ENCODE data around the gene TMEM61.
A peak's percentile ranks its signal among the peaks of the same experiment; 100 is the strongest.
"Not testable (repeated sequence)": the region's sequence is repeated elsewhere in the genome, so short reads cannot be mapped to it uniquely, and the experiment has no call there.

The TMEM61 gene

GRCh38 chr1:54962612-54963395 lies 17.6 kb upstream of the TMEM61 start:
- no peak for DNase-seq (ENCODE audit: low read depth, low spot score)

DNA sequence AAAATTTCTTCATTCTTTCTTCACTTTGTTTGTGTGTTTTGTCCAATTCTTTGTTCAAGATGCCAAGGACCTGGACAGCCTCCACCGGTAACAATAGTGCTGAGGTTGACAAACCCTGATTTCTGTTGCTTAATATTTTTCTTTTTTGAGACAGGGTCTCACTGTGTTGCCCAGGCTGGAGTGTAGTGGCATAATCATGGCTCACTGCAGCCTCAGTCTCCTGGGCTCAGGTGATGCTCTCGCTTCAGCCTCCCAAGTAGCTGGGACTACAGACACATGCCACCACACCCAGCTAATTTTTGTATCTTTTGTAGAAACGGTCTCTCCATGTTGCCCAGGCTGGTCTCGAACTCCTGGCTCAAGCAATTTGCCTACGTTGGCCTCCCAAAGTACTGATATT lies 16.6 kb upstream of the TMEM61 start:
- DNase-seq (ENCODE audit: low read depth, low spot score) = not testable (repeated sequence)

- DNase-seq (ENCODE audit: low read depth, low spot score) = no peak
Measured at GRCh38 chr1:54965624-54966340, 14.6 kb upstream of the TMEM61 start.

GRCh38 chr1:54967372-54967771 lies 13.1 kb upstream of the TMEM61 start:
- no peak for DNase-seq (ENCODE audit: low read depth, low spot score)

GRCh38 chr1:54968551-54968950 lies 11.9 kb upstream of the TMEM61 start:
- DNase-seq (ENCODE audit: low read depth, low spot score) = no peak

DNA sequence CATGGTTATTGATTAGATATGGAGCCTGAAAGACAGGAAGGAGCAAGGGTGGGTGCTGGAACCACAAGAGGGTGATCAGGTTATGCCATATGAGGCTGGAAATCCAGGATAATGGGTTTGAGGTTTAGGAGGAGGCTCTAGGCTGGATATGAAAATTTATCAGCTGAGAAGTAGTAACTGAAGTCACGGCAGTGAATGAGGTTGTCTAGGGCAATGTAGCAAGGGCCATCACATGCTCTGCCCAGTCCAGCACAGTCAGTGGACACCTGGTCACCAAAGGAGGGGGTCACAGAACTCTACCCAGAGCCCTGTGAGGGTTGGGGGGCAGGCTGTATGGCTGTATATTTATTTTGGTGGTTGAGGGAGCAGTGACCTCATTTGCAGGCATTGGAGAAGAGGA lies 10.5 kb upstream of the TMEM61 start:
- DNase-seq (ENCODE audit: low read depth, low spot score) = no peak

GRCh38 chr1:54970901-54971300 lies 9.5 kb upstream of the TMEM61 start:
- DNase-seq (ENCODE audit: low read depth, low spot score) = no peak

DNA sequence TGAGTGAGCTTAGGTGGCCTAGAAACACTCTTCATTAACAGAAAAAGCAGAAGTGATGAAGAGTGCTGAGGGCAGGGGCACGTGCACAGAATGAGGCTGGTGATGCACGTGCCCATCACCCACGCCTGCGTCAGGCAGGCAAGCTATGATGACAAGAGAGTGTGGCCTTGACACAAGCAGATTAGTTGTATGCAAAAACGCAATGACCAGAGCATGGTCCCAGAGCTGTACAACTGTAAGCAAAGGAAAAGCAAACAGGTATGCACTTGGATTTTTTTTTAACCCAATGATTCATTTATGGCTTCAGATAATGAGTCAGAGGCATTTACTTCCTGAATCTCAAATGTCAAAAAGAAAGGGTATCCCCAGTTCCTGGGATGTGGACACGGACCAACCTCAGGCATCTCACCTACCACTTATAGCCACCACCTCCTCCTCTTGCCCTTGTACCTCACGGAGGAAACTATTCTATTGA lies 9.1 kb upstream of the TMEM61 start:
- DNase-seq (ENCODE audit: low read depth, low spot score) = no peak

GRCh38 chr1:54972436-54972835 lies 8.0 kb upstream of the TMEM61 start:
- no peak for DNase-seq (ENCODE audit: low read depth, low spot score)

GRCh38 chr1:54973205-54973921 lies 7.1 kb upstream of the TMEM61 start:
- DNase-seq (ENCODE audit: low read depth, low spot score) = no peak

DNA sequence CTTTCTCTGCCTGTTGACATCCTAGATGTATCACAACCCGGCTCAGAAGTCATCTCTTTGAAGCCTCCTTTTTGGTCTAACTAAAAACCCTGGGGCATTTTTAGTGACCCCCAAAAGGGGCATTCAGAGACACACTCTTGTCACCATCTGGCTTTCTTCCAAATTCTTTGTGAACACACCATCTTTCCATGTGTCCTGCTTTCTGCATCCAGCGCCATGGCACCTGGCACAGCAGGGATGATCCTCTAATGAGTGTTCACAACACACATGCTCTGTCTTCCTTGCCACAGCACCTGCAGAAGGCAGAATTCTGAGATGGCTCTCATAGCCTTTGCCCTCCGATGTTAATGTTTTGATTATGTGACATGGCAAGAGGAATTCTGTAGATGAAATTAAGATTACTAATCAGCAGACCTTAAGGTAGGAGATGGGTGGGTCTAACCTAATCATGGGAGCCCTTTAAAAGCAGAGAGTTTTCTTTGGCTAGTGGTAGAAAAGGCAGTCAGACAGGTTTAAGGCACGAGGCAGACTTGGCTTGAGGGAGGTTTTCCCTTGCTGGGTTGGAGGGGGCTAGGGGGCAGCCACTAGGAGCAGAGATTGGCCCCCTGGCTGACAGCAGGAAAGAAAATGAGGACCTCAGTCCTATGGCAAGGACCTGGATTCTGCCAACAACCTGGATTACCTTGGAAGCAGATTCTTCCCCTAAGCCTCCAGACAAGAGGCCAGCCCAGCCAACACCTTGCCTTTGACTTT lies 4.9 kb upstream of the TMEM61 start:
- no peak for DNase-seq (ENCODE audit: low read depth, low spot score)

- DNase-seq (ENCODE audit: low read depth, low spot score) = no peak
Measured at GRCh38 chr1:54976747-54977146, 3.7 kb upstream of the TMEM61 start.

DNA sequence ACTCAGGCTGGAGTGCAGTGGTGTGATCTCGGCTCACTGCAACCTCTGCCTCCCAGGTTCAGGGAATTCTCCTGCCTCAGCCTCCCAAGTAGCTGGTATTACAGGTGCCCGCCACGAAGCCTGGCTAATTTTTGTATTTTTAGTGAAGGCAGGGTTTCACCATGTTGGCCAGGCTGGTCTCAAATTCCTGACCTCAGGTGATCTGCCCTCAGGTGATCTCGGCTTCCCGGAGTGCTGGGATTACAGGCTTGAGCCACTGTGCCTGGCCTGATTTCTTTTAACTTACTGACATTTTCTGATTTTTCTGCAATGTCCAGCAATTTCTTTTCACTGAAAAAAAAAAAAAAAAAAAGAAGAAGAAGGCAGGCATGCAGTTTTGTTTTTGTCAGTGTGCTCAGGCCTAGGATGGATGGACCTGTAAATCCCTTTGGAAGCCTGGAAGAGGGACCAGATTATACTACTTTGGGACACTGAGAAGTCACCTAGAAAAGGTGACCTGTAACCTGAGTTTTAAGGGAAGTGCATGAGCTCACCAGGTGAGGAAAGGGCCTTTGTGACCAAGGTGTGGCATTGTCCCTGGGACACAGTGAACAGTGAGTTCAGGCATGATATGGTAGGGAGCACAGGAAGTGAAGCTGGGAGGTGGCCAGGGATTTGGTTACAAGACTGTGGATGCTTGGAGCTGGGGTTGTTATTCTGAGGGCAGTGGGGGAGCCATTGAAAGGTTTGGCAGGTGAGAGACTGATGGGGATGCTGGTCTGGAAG lies 2.7 kb upstream of the TMEM61 start:
- no peak for DNase-seq (ENCODE audit: low read depth, low spot score)

- no peak for DNase-seq (ENCODE audit: low read depth, low spot score)
Measured at GRCh38 chr1:54978528-54979326, 1.7 kb upstream of the TMEM61 start.

DNA sequence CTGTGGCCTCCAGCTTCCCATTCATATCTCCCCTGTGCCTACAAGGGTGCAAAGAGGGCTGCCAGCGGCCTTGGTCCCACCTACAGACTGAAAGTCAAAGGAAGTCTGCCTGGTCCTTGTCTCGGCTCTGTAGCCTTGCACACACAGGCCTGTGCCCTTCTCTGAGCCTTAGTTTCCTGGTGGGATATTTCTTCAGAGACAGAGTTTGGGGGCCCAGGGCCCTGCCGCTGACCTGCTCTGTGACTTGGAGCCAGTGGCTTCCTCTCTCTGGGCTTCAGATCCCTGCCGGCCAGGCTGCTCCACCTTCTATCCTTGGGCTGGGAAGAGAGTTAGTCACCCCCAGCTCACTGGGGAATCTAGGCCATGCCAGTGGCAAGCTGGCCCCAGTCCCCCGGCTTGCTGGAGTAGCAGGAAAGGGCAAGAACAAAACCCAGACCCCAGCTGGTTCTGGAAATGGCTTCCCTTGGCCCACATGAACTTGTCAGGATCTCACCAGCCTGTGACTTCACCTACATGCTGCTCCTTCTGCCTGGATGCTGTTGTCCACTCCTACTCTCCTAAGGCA lies 1.0 kb upstream of the TMEM61 start:
- no peak for DNase-seq (ENCODE audit: low read depth, low spot score)

DNA sequence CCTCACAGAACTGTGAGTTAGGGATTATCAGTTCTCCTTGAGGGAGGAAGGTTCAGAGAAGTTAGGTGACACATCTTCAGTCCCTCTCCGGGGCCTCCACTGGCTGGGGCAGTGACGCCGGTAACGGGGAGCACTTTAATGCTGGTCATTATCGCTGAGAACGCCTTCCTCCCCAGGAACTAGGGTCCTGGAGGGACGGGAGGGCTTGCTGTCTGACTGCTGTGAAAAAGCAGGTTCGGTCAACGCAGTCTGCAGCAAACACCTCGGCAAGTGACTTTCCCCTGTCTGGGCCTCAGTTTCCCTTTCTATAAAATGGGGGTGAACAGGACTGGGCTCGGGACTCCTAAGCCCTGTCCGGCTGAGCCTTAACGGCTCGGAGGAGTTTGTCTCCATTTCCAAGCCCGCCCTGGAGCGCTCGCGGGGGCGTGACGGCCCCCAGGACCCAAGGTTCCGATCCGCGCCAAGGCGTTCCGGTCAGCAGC lies 341 bp upstream of the TMEM61 start:
- DNase-seq (ENCODE audit: low read depth, low spot score) = no peak

GRCh38 chr1:54981466-54981865 lies 1.0 kb downstream of the TMEM61 start:
- DNase-seq (ENCODE audit: low read depth, low spot score) = no peak

DNA sequence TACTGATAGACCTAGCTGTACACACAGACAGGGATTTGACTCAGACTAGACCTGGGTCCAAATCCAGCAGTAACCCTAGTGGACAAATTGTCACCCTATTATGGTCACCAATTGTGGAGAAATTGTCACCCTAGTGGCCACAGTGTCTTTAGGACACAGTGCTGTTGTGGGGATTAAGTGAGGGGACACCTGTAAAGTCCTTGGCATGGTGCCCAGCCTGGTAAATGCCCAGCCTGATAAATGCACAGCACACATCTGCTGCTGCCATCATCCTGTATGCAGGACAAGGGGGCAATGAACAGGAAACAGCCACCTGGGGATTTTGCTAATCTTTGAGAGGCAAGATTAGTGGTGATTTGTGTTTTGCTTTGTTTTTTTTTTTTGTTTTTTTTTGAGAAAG lies 2.3 kb downstream of the TMEM61 start:
- no peak for DNase-seq (ENCODE audit: low read depth, low spot score)

DNA sequence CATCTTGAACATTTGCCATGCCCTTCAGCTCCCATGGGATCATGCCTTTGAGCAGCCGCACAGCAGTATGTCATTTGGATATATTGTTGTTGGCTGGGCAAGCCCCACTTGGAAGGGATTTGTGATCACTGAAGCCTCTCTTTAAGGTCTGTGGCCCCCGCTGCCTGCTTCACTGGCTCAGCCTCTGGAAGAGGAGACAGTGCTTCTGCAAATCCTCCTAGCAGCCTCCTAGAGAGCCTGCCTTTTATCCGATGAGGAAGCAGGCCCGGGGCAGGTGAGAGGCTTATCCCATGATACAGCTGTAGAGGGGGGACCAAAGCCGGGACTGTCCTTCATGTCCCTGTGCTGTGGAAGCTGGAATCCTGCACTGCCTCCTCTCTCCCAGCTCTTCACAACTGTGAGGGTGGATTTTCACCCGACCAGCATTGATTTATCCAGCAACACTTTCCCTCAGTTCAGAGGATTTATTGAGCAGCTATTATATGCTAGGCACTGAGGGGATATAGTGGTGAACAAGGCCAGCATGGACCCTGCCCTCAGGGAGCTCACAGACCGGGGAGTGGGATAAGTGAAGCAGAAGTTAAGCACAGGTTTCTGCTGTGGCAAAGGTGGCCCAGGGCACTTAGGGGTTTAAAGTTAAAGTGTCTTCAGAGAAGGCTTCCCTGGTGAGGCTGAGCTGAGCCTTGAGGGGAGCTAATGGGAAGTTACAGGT lies 3.9 kb downstream of the TMEM61 start:
- peak; percentile 10 for DNase-seq (ENCODE audit: low read depth, low spot score)
